Measurements from ENCODE around the gene AXIN1.

The AXIN1 gene

GRCh38 chr16:314795-315299 lies 37.7 kb downstream of the AXIN1 start:
- TF ChIP-seq CTCF (IDR thresholded peaks at IDR 0.05) = no peak
- H3K4me1 ChIP-seq (ENCODE audit: control insufficient read depth in 1 of 2, insufficient read depth in 1 of 2, low read depth in 1 of 2, low read length in 1 of 2) = no peaks in the 10 kb centered on the region
- no peak overlapping the region for H3K27ac ChIP-seq
- no peaks in the 10 kb centered on the region for H3K9me3 ChIP-seq
- no peaks in the 10 kb centered on the region for H3K27me3 ChIP-seq
- no peak overlapping the region for H3K4me3 ChIP-seq (ENCODE audit: low read depth in 1 of 2, low read length in 1 of 2)
- H3K36me3 ChIP-seq = peaks cover 77% of the 10 kb centered on the region

- Histone ChIP-seq H3K9me3 (no peaks in the 10 kb centered on the region), H3K27ac (no peak overlapping the region), H3K36me3 (peaks cover 78% of the 10 kb centered on the region), H3K27me3 (no peaks in the 10 kb centered on the region), H3K4me1 (ENCODE audit: control insufficient read depth in 1 of 2, insufficient read depth in 1 of 2, low read depth in 1 of 2, low read length in 1 of 2) (no peaks in the 10 kb centered on the region), H3K4me3 (ENCODE audit: low read depth in 1 of 2, low read length in 1 of 2) (no peak overlapping the region)
- TF ChIP-seq CTCF (IDR thresholded peaks at IDR 0.05) = no peak
These were observed 38.2 kb downstream of the AXIN1 start for GRCh38 chr16:314351-314750.

GRCh38 chr16:311725-312124 lies 40.8 kb downstream of the AXIN1 start:
- Histone ChIP-seq H3K4me3 (ENCODE audit: low read depth in 1 of 2, low read length in 1 of 2) (no peak overlapping the region), H3K9me3 (no peaks in the 10 kb centered on the region), H3K27me3 (no peaks in the 10 kb centered on the region), H3K4me1 (ENCODE audit: control insufficient read depth in 1 of 2, insufficient read depth in 1 of 2, low read depth in 1 of 2, low read length in 1 of 2) (no peaks in the 10 kb centered on the region), H3K27ac (no peak overlapping the region), H3K36me3 (peaks cover 78% of the 10 kb centered on the region)
- TF ChIP-seq CTCF (IDR thresholded peaks at IDR 0.05) = no peak

GRCh38 chr16:309476-309875 lies 43.0 kb downstream of the AXIN1 start:
- Histone ChIP-seq H3K4me1 (ENCODE audit: control insufficient read depth in 1 of 2, insufficient read depth in 1 of 2, low read depth in 1 of 2, low read length in 1 of 2) (no peaks in the 10 kb centered on the region), H3K27me3 (no peaks in the 10 kb centered on the region), H3K9me3 (no peaks in the 10 kb centered on the region), H3K4me3 (ENCODE audit: low read depth in 1 of 2, low read length in 1 of 2) (no peak overlapping the region), H3K36me3 (peaks cover 88% of the 10 kb centered on the region), H3K27ac (no peak overlapping the region)
- no peak for TF ChIP-seq CTCF (IDR thresholded peaks at IDR 0.05)

GRCh38 chr16:307691-308312 lies 44.7 kb downstream of the AXIN1 start:
- Histone ChIP-seq H3K4me1 (ENCODE audit: control insufficient read depth in 1 of 2, insufficient read depth in 1 of 2, low read depth in 1 of 2, low read length in 1 of 2) (no peaks in the 10 kb centered on the region), H3K4me3 (ENCODE audit: low read depth in 1 of 2, low read length in 1 of 2) (no peak overlapping the region), H3K9me3 (no peaks in the 10 kb centered on the region), H3K36me3 (peaks cover 88% of the 10 kb centered on the region), H3K27ac (no peak overlapping the region), H3K27me3 (no peaks in the 10 kb centered on the region)
- TF ChIP-seq CTCF (IDR thresholded peaks at IDR 0.05) = no peak
